HG03103 (cell line): ENCODE results near the gene ATP5PO.
"Not testable (repeated sequence)": the region's sequence is repeated elsewhere in the genome, so short reads cannot be mapped to it uniquely, and the experiment has no call there.

Experiments
- ATAC-seq: cut with Tn5 transposase; IDR thresholded peaks from one replicate; pipeline ENCODE4 v1.9.1; 2021; ENCODE audit warnings: low read depth; ENCODE audit not compliant: unreplicated experiment

Gene ATP5PO

DNA sequence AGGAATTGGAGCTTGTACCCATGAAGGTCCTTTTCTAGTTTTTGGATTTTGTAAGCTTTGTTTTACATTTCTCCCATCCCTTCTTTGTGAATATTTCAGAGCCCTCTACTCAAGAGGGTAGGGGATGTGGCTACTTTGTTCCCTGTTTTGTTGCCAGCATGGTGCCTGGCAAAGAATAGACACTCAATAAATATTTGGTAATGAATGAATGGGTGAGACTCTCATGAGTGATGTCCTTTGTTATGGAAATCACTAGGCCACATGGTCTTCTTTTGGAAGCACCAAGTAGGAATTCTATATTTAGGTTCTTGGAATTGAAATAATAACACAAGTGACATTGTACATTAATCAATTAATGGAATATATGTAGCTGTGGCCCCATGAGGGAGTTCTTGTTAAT, 26.8 kb upstream of the ATP5PO start:
- ATAC-seq: no peak

- ATAC-seq: no peak
Observed at GRCh38 chr21:33940881-33941245, 25.3 kb upstream of the ATP5PO start.

GRCh38 chr21:33940164-33940880, 24.7 kb upstream of the ATP5PO start:
- ATAC-seq: no peak

GRCh38 chr21:33939226-33939625, 23.6 kb upstream of the ATP5PO start:
- ATAC-seq: no peak

GRCh38 chr21:33938381-33938780, 22.8 kb upstream of the ATP5PO start:
- ATAC-seq: no peak

DNA sequence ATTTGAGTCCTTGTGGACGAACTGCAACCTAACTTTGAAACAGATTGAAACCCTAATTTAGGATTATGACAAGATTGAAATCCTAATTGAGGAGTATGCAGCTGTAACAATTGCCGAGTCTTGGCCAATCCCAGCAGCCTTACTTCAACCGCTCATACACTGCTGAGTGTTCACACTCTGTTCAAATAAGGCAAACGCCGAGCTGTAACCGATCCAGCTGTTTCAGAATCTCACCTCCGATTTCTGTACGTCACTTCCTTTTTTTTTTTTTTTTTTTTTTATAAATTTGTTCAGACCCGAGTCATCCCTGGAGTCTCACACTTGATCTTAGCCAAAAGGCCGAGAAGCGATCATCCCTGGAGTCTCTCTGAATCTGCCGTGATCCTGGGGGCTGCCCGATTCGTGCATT, 22.3 kb upstream of the ATP5PO start:
- ATAC-seq: no peak

DNA sequence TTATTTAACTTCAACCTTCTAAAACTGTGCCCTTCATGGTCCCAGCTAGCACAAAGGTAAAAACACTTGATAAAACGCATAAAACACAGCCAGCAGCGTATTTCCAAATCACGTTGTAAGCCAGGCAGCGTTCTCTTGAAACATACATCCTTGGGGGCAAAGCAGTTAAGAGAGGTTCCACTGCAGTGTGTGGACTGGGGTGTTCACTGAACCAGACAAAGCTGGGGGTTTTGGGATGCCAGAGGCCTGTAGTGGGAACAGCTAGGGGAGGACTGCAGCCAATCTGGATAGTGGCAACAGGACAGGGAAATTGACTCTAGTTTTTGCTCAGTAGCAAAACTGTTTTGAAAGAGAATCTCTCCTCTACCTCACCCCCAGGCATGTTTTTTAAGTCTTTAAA, 21.5 kb upstream of the ATP5PO start:
- ATAC-seq: no peak

GRCh38 chr21:33936301-33937038, 20.9 kb upstream of the ATP5PO start:
- ATAC-seq: no peak

GRCh38 chr21:33932731-33933130, 17.1 kb upstream of the ATP5PO start:
- ATAC-seq: no peak

DNA sequence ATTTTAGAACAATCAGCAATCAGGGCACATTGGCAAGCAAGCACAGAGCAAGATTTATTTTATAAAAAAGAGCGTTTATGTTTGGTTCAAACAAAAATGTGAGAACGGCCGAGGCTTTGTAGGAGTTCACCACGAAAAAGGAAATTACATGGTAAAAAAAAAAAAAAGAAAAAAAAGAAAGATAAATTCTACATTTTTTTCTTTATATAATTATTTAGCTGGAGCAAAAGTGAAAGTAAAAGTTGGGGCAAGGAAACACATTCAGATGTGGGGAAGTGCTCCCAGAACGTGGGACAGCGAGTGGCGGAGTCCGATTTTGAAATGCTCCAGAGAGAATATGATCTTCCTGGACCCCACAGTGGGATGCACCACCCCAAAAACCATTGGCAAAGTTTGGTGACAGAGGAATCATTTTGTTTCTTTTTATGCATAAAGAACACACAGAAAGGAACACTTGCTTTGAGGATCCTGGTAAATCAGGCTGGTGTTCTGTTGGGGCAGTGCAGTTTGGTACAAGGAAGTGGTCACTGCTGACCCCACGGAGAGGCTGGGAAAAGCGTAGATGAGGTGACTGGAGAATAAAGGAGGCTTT, 16.3 kb upstream of the ATP5PO start:
- ATAC-seq: no peak

- not testable (repeated sequence) for ATAC-seq
Observed at GRCh38 chr21:33931052-33931798, 15.6 kb upstream of the ATP5PO start.

GRCh38 chr21:33926248-33926647, 10.6 kb upstream of the ATP5PO start:
- not testable (repeated sequence) for ATAC-seq

DNA sequence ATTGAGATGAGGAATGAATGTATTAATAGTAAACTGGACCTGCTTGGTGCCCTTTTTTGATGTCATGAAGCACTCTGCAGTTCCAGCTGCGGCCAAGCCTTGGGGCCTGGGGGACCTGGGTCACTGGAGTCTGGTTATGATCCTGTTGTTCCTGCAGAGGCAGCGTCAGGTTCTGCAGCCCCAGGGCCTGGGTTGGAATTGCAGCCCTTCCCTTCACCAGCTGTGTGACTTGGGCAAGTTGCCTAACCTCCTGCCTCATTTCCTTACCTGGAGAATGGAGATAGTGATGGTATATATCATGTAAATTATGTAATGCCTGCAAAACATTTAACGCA, 9.1 kb upstream of the ATP5PO start:
- no peak for ATAC-seq

- peak; percentile 74 for ATAC-seq
Observed at GRCh38 chr21:33924079-33924765, 8.6 kb upstream of the ATP5PO start.

- no peak for ATAC-seq
Observed at GRCh38 chr21:33917421-33917820, 1.8 kb upstream of the ATP5PO start.

DNA sequence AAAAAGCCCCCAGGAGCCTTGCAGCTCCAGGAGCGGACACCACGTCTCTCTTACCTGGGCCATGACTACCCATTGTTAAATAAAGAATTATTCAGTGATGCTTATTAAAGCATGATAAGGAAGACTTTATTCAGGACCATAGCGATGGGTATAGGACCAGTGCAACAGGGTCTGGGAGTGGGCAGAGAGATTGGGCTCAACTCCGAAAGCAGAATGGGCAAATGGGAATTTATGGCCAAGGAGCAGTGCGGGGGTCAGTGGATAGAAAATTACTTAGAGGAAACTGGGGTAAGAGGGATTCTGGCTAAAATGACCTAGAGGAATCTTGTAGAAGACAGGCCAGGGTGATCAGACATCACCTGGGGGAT, 580 bp upstream of the ATP5PO start:
- ATAC-seq: no peak

GRCh38 chr21:33914188-33914587, 1.4 kb downstream of the ATP5PO start:
- no peak for ATAC-seq

- ATAC-seq: no peak
Observed at GRCh38 chr21:33909756-33910155, 5.8 kb downstream of the ATP5PO start.

- no peak for ATAC-seq
Observed at GRCh38 chr21:33908760-33909159, 6.8 kb downstream of the ATP5PO start.

- ATAC-seq: no peak
Observed at GRCh38 chr21:33904041-33904440, 11.6 kb downstream of the ATP5PO start.

DNA sequence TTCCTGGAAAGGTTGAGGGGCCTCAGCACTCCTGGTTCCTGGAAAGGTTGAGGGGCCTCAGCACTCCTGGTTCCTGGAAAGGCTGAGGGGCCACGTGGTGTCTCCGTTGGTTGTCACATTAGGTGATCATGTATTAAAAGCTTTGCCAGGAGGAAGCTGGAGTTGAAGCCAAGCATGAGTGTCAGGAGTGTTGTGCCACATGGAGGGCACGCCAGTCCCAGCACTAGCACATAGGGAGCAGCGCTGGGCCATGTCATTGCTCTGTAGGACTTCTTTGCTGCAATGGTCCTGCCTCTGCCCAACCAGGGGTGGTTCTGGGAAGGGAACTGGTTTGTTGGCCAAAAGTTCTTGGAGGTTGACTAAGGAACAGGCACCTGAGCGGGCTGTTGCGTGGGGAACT, 13.3 kb downstream of the ATP5PO start:
- ATAC-seq: no peak
